Measurements from ENCODE around the gene NCK2. TPM values are rescaled to one million over a fixed set of nuclear protein-coding genes. Genes with fewer than 3 reads are reported as not detected.

Gene NCK2
- total RNA-seq, 4 donors from 2014 or later, result 46.0 to 62.6 (median 55.3) TPM

GRCh38 chr2:105739426-105739825 lies 5.3 kb upstream of the NCK2 start:
- WGBS, 2 donors, result 80 to 88% methylated on average over 8 of the region's 8 CpGs
- DNase-seq, result no peak
- Histone ChIP-seq H3K9me3 (no peaks in the 10 kb centered on the region), H3K27ac (no peak overlapping the region), H3K4me3 (replicated peaks in 1 of 3) (no peak overlapping the region), H3K4me1 (peaks cover 0 to 9% of the 10 kb centered on the region in 2 donors), H3K36me3 (no peaks in the 10 kb centered on the region), H3K27me3 (no peaks in the 10 kb centered on the region)
- intact Hi-C loops (cut with DNase I), result loop anchor here (10.0 kb wide), 1 partner anchor 65 kb away; no protein-coding TSS in a partner anchor
- TF ChIP-seq, protein P1, sequence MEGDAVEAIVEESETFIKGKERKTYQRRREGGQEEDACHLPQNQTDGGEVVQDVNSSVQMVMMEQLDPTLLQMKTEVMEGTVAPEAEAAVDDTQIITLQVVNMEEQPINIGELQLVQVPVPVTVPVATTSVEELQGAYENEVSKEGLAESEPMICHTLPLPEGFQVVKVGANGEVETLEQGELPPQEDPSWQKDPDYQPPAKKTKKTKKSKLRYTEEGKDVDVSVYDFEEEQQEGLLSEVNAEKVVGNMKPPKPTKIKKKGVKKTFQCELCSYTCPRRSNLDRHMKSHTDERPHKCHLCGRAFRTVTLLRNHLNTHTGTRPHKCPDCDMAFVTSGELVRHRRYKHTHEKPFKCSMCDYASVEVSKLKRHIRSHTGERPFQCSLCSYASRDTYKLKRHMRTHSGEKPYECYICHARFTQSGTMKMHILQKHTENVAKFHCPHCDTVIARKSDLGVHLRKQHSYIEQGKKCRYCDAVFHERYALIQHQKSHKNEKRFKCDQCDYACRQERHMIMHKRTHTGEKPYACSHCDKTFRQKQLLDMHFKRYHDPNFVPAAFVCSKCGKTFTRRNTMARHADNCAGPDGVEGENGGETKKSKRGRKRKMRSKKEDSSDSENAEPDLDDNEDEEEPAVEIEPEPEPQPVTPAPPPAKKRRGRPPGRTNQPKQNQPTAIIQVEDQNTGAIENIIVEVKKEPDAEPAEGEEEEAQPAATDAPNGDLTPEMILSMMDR (IDR thresholded peaks at IDR 0.05), result no peak
- TF ChIP-seq POLR2A (IDR thresholded peaks at IDR 0.05), result no peak

GRCh38 chr2:105739944-105740530 lies 4.7 kb upstream of the NCK2 start:
- TF ChIP-seq, protein P1 (IDR thresholded peaks at IDR 0.05), result no peak
- TF ChIP-seq POLR2A (IDR thresholded peaks at IDR 0.05), result no peak
- Histone ChIP-seq H3K4me3 (replicated peaks in 1 of 3) (no peak overlapping the region), H3K9me3 (no peaks in the 10 kb centered on the region), H3K36me3 (no peaks in the 10 kb centered on the region), H3K27ac (no peak overlapping the region), H3K4me1 (peaks cover 0 to 9% of the 10 kb centered on the region in 2 donors), H3K27me3 (no peaks in the 10 kb centered on the region)
- intact Hi-C loops (cut with DNase I), result loop anchor here (10.0 kb wide), 4 partner anchors 65 to 205 kb away; no protein-coding TSS in a partner anchor
- DNase-seq, result no peak
- 87 to 88% methylated on average over 7 of the region's 7 CpGs for WGBS, 2 donors

GRCh38 chr2:105741174-105741573 lies 3.5 kb upstream of the NCK2 start:
- no peak for DNase-seq
- Histone ChIP-seq H3K9me3 (no peaks in the 10 kb centered on the region), H3K36me3 (no peaks in the 10 kb centered on the region), H3K27me3 (no peaks in the 10 kb centered on the region), H3K27ac (no peak overlapping the region), H3K4me1 (peaks cover 5 to 12% of the 10 kb centered on the region in 2 donors), H3K4me3 (replicated peaks in 1 of 3) (no peak overlapping the region)
- TF ChIP-seq POLR2A (IDR thresholded peaks at IDR 0.05), result no peak
- TF ChIP-seq, protein P1 (IDR thresholded peaks at IDR 0.05), result no peak
- intact Hi-C loops (cut with DNase I), result loop anchor here (10.0 kb wide), 3 partner anchors 144 to 204 kb away; no protein-coding TSS in a partner anchor
- WGBS, 2 donors, result 91 to 96% methylated on average over 3 of the region's 3 CpGs

- intact Hi-C loops (cut with DNase I), result loop anchor here (10.0 kb wide), 3 partner anchors 143 to 203 kb away; no protein-coding TSS in a partner anchor
- Histone ChIP-seq H3K27me3 (no peaks in the 10 kb centered on the region), H3K4me3 (replicated peaks in 1 of 3) (no peak overlapping the region), H3K9me3 (no peaks in the 10 kb centered on the region), H3K4me1 (peaks cover 9 to 17% of the 10 kb centered on the region in 2 donors), H3K36me3 (no peaks in the 10 kb centered on the region), H3K27ac (no peak overlapping the region)
- TF ChIP-seq POLR2A (IDR thresholded peaks at IDR 0.05), result no peak
- TF ChIP-seq, protein P1 (IDR thresholded peaks at IDR 0.05), result no peak
- DNase-seq, result no peak
- 96 to 97% methylated on average over 4 of the region's 4 CpGs for WGBS, 2 donors
These were observed 3.1 kb upstream of the NCK2 start for GRCh38 chr2:105741617-105742016.

Measured in thyroid gland (tissue), 4 donors.